ENCODE measurements around the gene MAP4. TPM values are rescaled to one million over a fixed set of nuclear protein-coding genes. Genes with fewer than 3 reads are reported as not detected.
A peak's percentile ranks its signal among the peaks of the same experiment; 100 is the strongest.

Gene MAP4
- total RNA-seq, 1 donor from 2014 or later: 54.6 TPM

DNA sequence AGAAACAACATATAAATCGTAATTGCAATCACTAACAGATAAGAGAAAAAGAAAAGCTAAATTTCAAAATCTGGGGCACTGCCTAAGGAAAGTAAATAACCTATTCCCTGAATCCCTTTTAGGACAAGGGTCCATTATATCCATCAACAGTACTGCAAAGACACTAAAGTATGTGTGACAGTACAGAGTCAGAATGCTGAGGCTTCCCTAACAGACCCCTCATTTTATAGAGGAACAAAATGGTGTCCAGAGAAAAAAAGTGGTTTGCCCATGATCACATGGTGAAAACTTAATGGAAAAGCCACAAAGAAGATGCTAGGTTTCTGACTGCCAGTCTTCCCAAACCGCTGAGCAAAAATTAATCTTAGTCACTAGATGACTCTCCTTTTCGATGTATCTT lies 119.5 kb downstream of the MAP4 start:
- H3K36me3 Mint-ChIP-seq: peaks cover 14% of the 10 kb centered on the region

DNA sequence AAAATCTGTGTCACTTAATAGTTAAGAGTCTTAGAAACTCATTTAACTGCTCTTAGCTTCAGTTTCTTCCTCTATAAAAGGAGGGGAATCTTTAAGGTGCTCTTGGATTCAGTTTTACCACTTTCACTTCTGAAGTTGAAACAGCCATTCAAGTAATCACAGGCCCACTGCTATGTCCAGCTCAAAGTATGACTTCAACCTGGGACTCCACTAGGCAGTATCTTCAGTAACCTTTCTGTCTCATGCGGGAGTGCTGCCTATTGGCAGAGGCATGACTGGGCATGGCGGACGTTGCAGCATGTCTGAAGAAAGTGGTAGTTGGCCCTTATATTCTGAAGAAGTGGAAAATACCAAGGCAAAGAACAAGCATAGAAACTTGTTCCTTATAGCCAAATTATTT lies 121.0 kb downstream of the MAP4 start:
- H3K27me3 Mint-ChIP-seq (ENCODE audit: insufficient read depth, low read depth): peaks cover 5% of the 10 kb centered on the region
- peaks cover 34% of the 10 kb centered on the region for H3K4me1 ChIP-seq
- no peak for DNase-seq (ENCODE audit: low spot score)
- TF ChIP-seq, protein P1, sequence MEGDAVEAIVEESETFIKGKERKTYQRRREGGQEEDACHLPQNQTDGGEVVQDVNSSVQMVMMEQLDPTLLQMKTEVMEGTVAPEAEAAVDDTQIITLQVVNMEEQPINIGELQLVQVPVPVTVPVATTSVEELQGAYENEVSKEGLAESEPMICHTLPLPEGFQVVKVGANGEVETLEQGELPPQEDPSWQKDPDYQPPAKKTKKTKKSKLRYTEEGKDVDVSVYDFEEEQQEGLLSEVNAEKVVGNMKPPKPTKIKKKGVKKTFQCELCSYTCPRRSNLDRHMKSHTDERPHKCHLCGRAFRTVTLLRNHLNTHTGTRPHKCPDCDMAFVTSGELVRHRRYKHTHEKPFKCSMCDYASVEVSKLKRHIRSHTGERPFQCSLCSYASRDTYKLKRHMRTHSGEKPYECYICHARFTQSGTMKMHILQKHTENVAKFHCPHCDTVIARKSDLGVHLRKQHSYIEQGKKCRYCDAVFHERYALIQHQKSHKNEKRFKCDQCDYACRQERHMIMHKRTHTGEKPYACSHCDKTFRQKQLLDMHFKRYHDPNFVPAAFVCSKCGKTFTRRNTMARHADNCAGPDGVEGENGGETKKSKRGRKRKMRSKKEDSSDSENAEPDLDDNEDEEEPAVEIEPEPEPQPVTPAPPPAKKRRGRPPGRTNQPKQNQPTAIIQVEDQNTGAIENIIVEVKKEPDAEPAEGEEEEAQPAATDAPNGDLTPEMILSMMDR (IDR thresholded peaks at IDR 0.05): no peak
- no peak for TF ChIP-seq EZH2phosphoT487 (IDR thresholded peaks at IDR 0.05)
- no peak for TF ChIP-seq EZH2 (IDR thresholded peaks at IDR 0.05)
- H3F3A ChIP-seq (ENCODE audit: low read depth): peaks cover 37% of the 10 kb centered on the region
- H3K4me1 Mint-ChIP-seq: peaks cover 52% of the 10 kb centered on the region
- H2AFZ ChIP-seq (replicated peaks): no peak overlapping the region
- no peak overlapping the region for H3K27ac ChIP-seq
- H3K27ac Mint-ChIP-seq: no peak overlapping the region
- peaks cover 14% of the 10 kb centered on the region for H3K36me3 Mint-ChIP-seq
- no peak overlapping the region for H3K4me3 ChIP-seq
- H3K79me2 ChIP-seq (ENCODE audit: low read depth): no peaks in the 10 kb centered on the region
- H3K9me3 ChIP-seq (ENCODE audit: low read depth): no peaks in the 10 kb centered on the region
- no peaks in the 10 kb centered on the region for H4K20me1 ChIP-seq (ENCODE audit: low read depth)
- H3K4me3 Mint-ChIP-seq: no peak overlapping the region
- H3K9me3 Mint-ChIP-seq: no peaks in the 10 kb centered on the region
- no peaks in the 10 kb centered on the region for H3K27me3 ChIP-seq
- H3K4me2 ChIP-seq: no peak overlapping the region
- H3K9ac ChIP-seq: no peak overlapping the region
- no peaks in the 10 kb centered on the region for H3K36me3 ChIP-seq

More for the DNA sequence above, 119.5 kb downstream of the MAP4 start:
- Mint-ChIP-seq H3K4me1 (peaks cover 38% of the 10 kb centered on the region), H3K27me3 (ENCODE audit: insufficient read depth, low read depth) (peaks cover 5% of the 10 kb centered on the region), H3K27ac (no peak overlapping the region), H3K9me3 (no peaks in the 10 kb centered on the region), H3K4me3 (no peak overlapping the region)
- Histone ChIP-seq H3F3A (ENCODE audit: low read depth) (peaks cover 26% of the 10 kb centered on the region), H3K27me3 (no peaks in the 10 kb centered on the region), H3K4me3 (no peak overlapping the region), H3K9me3 (ENCODE audit: low read depth) (no peaks in the 10 kb centered on the region), H4K20me1 (ENCODE audit: low read depth) (no peaks in the 10 kb centered on the region), H3K36me3 (no peaks in the 10 kb centered on the region), H2AFZ (replicated peaks) (no peak overlapping the region), H3K9ac (no peak overlapping the region), H3K79me2 (ENCODE audit: low read depth) (no peaks in the 10 kb centered on the region), H3K4me1 (peaks cover 19% of the 10 kb centered on the region), H3K27ac (no peak overlapping the region), H3K4me2 (no peak overlapping the region)
- TF ChIP-seq, protein P1 (IDR thresholded peaks at IDR 0.05): no peak
- TF ChIP-seq EZH2phosphoT487 (IDR thresholded peaks at IDR 0.05) (no peak), EZH2 (IDR thresholded peaks at IDR 0.05) (no peak)
- no peak for DNase-seq (ENCODE audit: low spot score)

DNA sequence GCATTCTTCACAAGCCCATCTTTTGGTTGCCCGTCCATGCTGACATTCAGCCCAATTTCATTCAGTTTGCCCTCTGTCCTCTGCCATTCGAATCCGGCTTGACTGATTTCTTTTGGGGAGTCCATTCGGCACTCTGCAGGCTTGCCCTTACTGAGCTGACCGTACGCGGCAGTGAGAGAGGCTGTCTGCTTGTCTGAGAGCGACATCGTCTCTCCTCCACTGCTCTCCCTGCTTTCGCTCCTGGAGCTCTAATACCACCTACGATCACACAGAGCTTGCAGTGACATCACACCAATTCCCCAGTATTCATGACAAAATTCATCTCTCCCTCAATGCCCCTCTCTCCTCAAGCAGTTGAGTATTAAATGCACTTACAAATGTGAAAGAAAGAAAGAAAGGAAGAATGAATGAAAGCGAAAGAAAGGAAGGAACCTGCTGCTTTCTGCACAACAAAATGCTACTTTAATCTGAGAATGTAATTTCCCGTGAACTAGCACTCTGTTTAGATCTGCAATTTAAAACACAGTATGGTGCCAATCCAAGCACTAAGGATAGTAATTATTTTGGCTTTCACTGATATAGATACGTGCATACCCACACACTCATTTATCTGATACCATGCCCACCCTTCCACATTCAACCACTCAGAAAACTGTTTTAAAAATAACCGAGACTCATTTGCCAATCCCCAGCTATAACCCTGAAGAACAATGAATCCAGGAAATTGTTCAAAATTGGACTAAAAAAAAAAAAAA lies 123.8 kb downstream of the MAP4 start:
- Mint-ChIP-seq H3K27me3 (ENCODE audit: insufficient read depth, low read depth) (peaks cover 7% of the 10 kb centered on the region), H3K36me3 (peaks cover 24% of the 10 kb centered on the region), H3K9me3 (no peaks in the 10 kb centered on the region), H3K4me1 (peaks cover 58% of the 10 kb centered on the region), H3K27ac (peak overlapping the region; percentile 99), H3K4me3 (peak overlapping the region; percentile 73)
- Histone ChIP-seq H3K36me3 (no peaks in the 10 kb centered on the region), H3K79me2 (ENCODE audit: low read depth) (peaks cover 16% of the 10 kb centered on the region), H3K9ac (no peak overlapping the region), H3K27ac (peak overlapping the region; percentile 99), H3K4me3 (peak overlapping the region; percentile 9), H3K27me3 (no peaks in the 10 kb centered on the region), H3K4me2 (peak overlapping the region; percentile 83), H2AFZ (replicated peaks) (no peak overlapping the region), H3F3A (ENCODE audit: low read depth) (peaks cover 53% of the 10 kb centered on the region), H3K9me3 (ENCODE audit: low read depth) (no peaks in the 10 kb centered on the region), H3K4me1 (peaks cover 50% of the 10 kb centered on the region), H4K20me1 (ENCODE audit: low read depth) (no peaks in the 10 kb centered on the region)
- DNase-seq (ENCODE audit: low spot score): peak; percentile 39
- TF ChIP-seq EZH2phosphoT487 (IDR thresholded peaks at IDR 0.05): no peak
- no peak for TF ChIP-seq EZH2 (IDR thresholded peaks at IDR 0.05)
- TF ChIP-seq, protein P1 (IDR thresholded peaks at IDR 0.05): no peak

Data from neural progenitor cell (in vitro differentiated cells).